ENCODE results near the gene INSIG2. TPM values are rescaled to one million over a fixed set of nuclear protein-coding genes. Genes with fewer than 3 reads are reported as not detected.
"Not testable (repeated sequence)": the region's sequence is repeated elsewhere in the genome, so short reads cannot be mapped to it uniquely, and the experiment has no call there.

Gene INSIG2
- polyA plus RNA-seq, 4 donors, result 13.3 to 34.5 (median 15.9) TPM

- Histone ChIP-seq H3K4me1 (ENCODE audit: control insufficient read depth in 3 of 3, insufficient read depth in 2 of 3, low read depth in 1 of 3, low read length in 2 of 3) (peaks cover under 1 to 19% (median 2%) of the 10 kb centered on the region in 3 donors), H3K27ac (ENCODE audit: low read depth in 1 of 3, low read length in 2 of 3) (peak overlapping the region in 2 of 3 donors; percentile 29 to 32), H3K36me3 (ENCODE audit: control insufficient read depth in 3 of 3, insufficient read depth in 2 of 3, low read depth in 1 of 3, low read length in 3 of 3) (no peaks in the 10 kb centered on the region), H3K27me3 (ENCODE audit: control insufficient read depth in 3 of 3, insufficient read depth in 3 of 3, low read length in 3 of 3) (no peaks in the 10 kb centered on the region), H3K9me3 (ENCODE audit: control insufficient read depth in 2 of 2, insufficient read depth in 1 of 2, low read depth in 1 of 2, low read length in 1 of 2) (no peaks in the 10 kb centered on the region), H3K4me3 (ENCODE audit: low read depth in 1 of 3, low read length in 3 of 3) (no peak overlapping the region)
- 14 to 64% (median 34%) methylated on average over 3 of the region's 3 CpGs for WGBS, 3 donors
- peak in 1 of 2 donors; percentile 11 for DNase-seq
- no peak for FAIRE-seq
These were observed 2.1 kb upstream of the INSIG2 start for GRCh38 chr2:118086024-118086633.

GRCh38 chr2:118089139-118089800, 999 bp downstream of the INSIG2 start:
- Histone ChIP-seq H3K36me3 (ENCODE audit: control insufficient read depth in 3 of 3, insufficient read depth in 2 of 3, low read depth in 1 of 3, low read length in 3 of 3) (no peaks in the 10 kb centered on the region), H3K4me1 (ENCODE audit: control insufficient read depth in 3 of 3, insufficient read depth in 2 of 3, low read depth in 1 of 3, low read length in 2 of 3) (peaks cover 2 to 17% (median 3%) of the 10 kb centered on the region in 3 donors), H3K27me3 (ENCODE audit: control insufficient read depth in 3 of 3, insufficient read depth in 3 of 3, low read length in 3 of 3) (no peaks in the 10 kb centered on the region), H3K4me3 (ENCODE audit: low read depth in 1 of 3, low read length in 3 of 3) (peak overlapping the region; percentile 75 to 91 (median 80)), H3K27ac (ENCODE audit: low read depth in 1 of 3, low read length in 2 of 3) (peak overlapping the region; percentile 7 to 71 (median 50)), H3K9me3 (ENCODE audit: control insufficient read depth in 2 of 2, insufficient read depth in 1 of 2, low read depth in 1 of 2, low read length in 1 of 2) (no peaks in the 10 kb centered on the region)
- WGBS, 3 donors, result 1 to 3% (median 3%) methylated on average over 11 of the region's 11 CpGs
- DNase-seq, result peak; percentile 62 to 68
- no peak for FAIRE-seq

- Histone ChIP-seq H3K9me3 (ENCODE audit: control insufficient read depth in 2 of 2, insufficient read depth in 1 of 2, low read depth in 1 of 2, low read length in 1 of 2) (no peaks in the 10 kb centered on the region), H3K4me1 (ENCODE audit: control insufficient read depth in 3 of 3, insufficient read depth in 2 of 3, low read depth in 1 of 3, low read length in 2 of 3) (peaks cover 2 to 5% (median 3%) of the 10 kb centered on the region in 3 donors), H3K36me3 (ENCODE audit: control insufficient read depth in 3 of 3, insufficient read depth in 2 of 3, low read depth in 1 of 3, low read length in 3 of 3) (no peaks in the 10 kb centered on the region), H3K4me3 (ENCODE audit: low read depth in 1 of 3, low read length in 3 of 3) (no peak overlapping the region), H3K27me3 (ENCODE audit: control insufficient read depth in 3 of 3, insufficient read depth in 3 of 3, low read length in 3 of 3) (no peaks in the 10 kb centered on the region), H3K27ac (ENCODE audit: low read depth in 1 of 3, low read length in 2 of 3) (no peak overlapping the region)
- FAIRE-seq (no peak), DNase-seq (peak in 1 of 2 donors; percentile 18)
- 33 to 64% (median 49%) methylated on average over 5 of the region's 5 CpGs for WGBS, 3 donors
These were observed 2.3 kb downstream of the INSIG2 start for GRCh38 chr2:118090387-118091139.

- FAIRE-seq, result no peak
- WGBS, 3 donors, result 57 to 70% (median 66%) methylated on average over 2 of the region's 2 CpGs
- H3K4me1 ChIP-seq (ENCODE audit: control insufficient read depth in 3 of 3, insufficient read depth in 2 of 3, low read depth in 1 of 3, low read length in 2 of 3), result peaks cover 2 to 4% (median 3%) of the 10 kb centered on the region in 3 donors
These were observed 2.8 kb downstream of the INSIG2 start for GRCh38 chr2:118091140-118091478.

GRCh38 chr2:118091631-118092030, 3.4 kb downstream of the INSIG2 start:
- H3K27me3 ChIP-seq (ENCODE audit: control insufficient read depth in 3 of 3, insufficient read depth in 3 of 3, low read length in 3 of 3), result no peaks in the 10 kb centered on the region
- H3K4me1 ChIP-seq (ENCODE audit: control insufficient read depth in 3 of 3, insufficient read depth in 2 of 3, low read depth in 1 of 3, low read length in 2 of 3), result peaks cover 0 to 3% (median 0%) of the 10 kb centered on the region in 3 donors
- H3K27ac ChIP-seq (ENCODE audit: low read depth in 1 of 3, low read length in 2 of 3), result no peak overlapping the region
- no peaks in the 10 kb centered on the region for H3K9me3 ChIP-seq (ENCODE audit: control insufficient read depth in 2 of 2, insufficient read depth in 1 of 2, low read depth in 1 of 2, low read length in 1 of 2)
- FAIRE-seq, result no peak
- no peak for DNase-seq
- no peak overlapping the region for H3K4me3 ChIP-seq (ENCODE audit: low read depth in 1 of 3, low read length in 3 of 3)
- WGBS, 3 donors, result 80 to 93% (median 91%) methylated on average over 1 of the region's 1 CpG
- no peaks in the 10 kb centered on the region for H3K36me3 ChIP-seq (ENCODE audit: control insufficient read depth in 3 of 3, insufficient read depth in 2 of 3, low read depth in 1 of 3, low read length in 3 of 3)

More at GRCh38 chr2:118091140-118091478, 2.8 kb downstream of the INSIG2 start:
- DNase-seq, result no peak
- Histone ChIP-seq H3K4me3 (ENCODE audit: low read depth in 1 of 3, low read length in 3 of 3) (no peak overlapping the region), H3K9me3 (ENCODE audit: control insufficient read depth in 2 of 2, insufficient read depth in 1 of 2, low read depth in 1 of 2, low read length in 1 of 2) (no peaks in the 10 kb centered on the region), H3K36me3 (ENCODE audit: control insufficient read depth in 3 of 3, insufficient read depth in 2 of 3, low read depth in 1 of 3, low read length in 3 of 3) (no peaks in the 10 kb centered on the region), H3K27me3 (ENCODE audit: control insufficient read depth in 3 of 3, insufficient read depth in 3 of 3, low read length in 3 of 3) (no peaks in the 10 kb centered on the region), H3K27ac (ENCODE audit: low read depth in 1 of 3, low read length in 2 of 3) (no peak overlapping the region)

GRCh38 chr2:118094102-118094501, 5.8 kb downstream of the INSIG2 start:
- not testable (repeated sequence) for FAIRE-seq; H3K4me1 ChIP-seq (ENCODE audit: control insufficient read depth in 3 of 3, insufficient read depth in 2 of 3, low read depth in 1 of 3, low read length in 2 of 3); DNase-seq; H3K4me3 ChIP-seq (ENCODE audit: low read depth in 1 of 3, low read length in 3 of 3); H3K27ac ChIP-seq (ENCODE audit: low read depth in 1 of 3, low read length in 2 of 3); H3K36me3 ChIP-seq (ENCODE audit: control insufficient read depth in 3 of 3, insufficient read depth in 2 of 3, low read depth in 1 of 3, low read length in 3 of 3); H3K9me3 ChIP-seq (ENCODE audit: control insufficient read depth in 2 of 2, insufficient read depth in 1 of 2, low read depth in 1 of 2, low read length in 1 of 2); H3K27me3 ChIP-seq (ENCODE audit: control insufficient read depth in 3 of 3, insufficient read depth in 3 of 3, low read length in 3 of 3)

- Histone ChIP-seq H3K27me3 (ENCODE audit: control insufficient read depth in 3 of 3, insufficient read depth in 3 of 3, low read length in 3 of 3) (no peaks in the 10 kb centered on the region), H3K4me3 (ENCODE audit: low read depth in 1 of 3, low read length in 3 of 3) (no peak overlapping the region), H3K27ac (ENCODE audit: low read depth in 1 of 3, low read length in 2 of 3) (no peak overlapping the region), H3K9me3 (ENCODE audit: control insufficient read depth in 2 of 2, insufficient read depth in 1 of 2, low read depth in 1 of 2, low read length in 1 of 2) (no peaks in the 10 kb centered on the region), H3K36me3 (ENCODE audit: control insufficient read depth in 3 of 3, insufficient read depth in 2 of 3, low read depth in 1 of 3, low read length in 3 of 3) (peaks cover 0 to 6% (median 0%) of the 10 kb centered on the region in 3 donors), H3K4me1 (ENCODE audit: control insufficient read depth in 3 of 3, insufficient read depth in 2 of 3, low read depth in 1 of 3, low read length in 2 of 3) (peaks cover 0 to 3% (median 0%) of the 10 kb centered on the region in 3 donors)
- 68 to 75% (median 75%) methylated on average over 2 of the region's 2 CpGs for WGBS, 3 donors
- DNase-seq, result no peak
- no peak for FAIRE-seq
These were observed 6.2 kb downstream of the INSIG2 start for GRCh38 chr2:118094503-118094902.

GRCh38 chr2:118095610-118096009, 7.3 kb downstream of the INSIG2 start:
- FAIRE-seq (no peak), DNase-seq (no peak)
- H3K4me1 ChIP-seq (ENCODE audit: control insufficient read depth in 3 of 3, insufficient read depth in 2 of 3, low read depth in 1 of 3, low read length in 2 of 3), result peaks cover 0 to 3% (median 0%) of the 10 kb centered on the region in 3 donors
- H3K4me3 ChIP-seq (ENCODE audit: low read depth in 1 of 3, low read length in 3 of 3), result no peak overlapping the region
- H3K27ac ChIP-seq (ENCODE audit: low read depth in 1 of 3, low read length in 2 of 3), result no peak overlapping the region
- WGBS, 3 donors, result 86 to 94% (median 90%) methylated on average over 5 of the region's 5 CpGs
- no peaks in the 10 kb centered on the region for H3K27me3 ChIP-seq (ENCODE audit: control insufficient read depth in 3 of 3, insufficient read depth in 3 of 3, low read length in 3 of 3)
- H3K9me3 ChIP-seq (ENCODE audit: control insufficient read depth in 2 of 2, insufficient read depth in 1 of 2, low read depth in 1 of 2, low read length in 1 of 2), result no peaks in the 10 kb centered on the region
- peaks cover 0 to 12% (median 0%) of the 10 kb centered on the region in 3 donors for H3K36me3 ChIP-seq (ENCODE audit: control insufficient read depth in 3 of 3, insufficient read depth in 2 of 3, low read depth in 1 of 3, low read length in 3 of 3)

Measured in small intestine (tissue), 7 donors.